NCI-H526 treated with DMSO at 0.1 percent for 48 hours (cell line): ENCODE results near the gene SREK1.
"Not testable (repeated sequence)": the region's sequence is repeated elsewhere in the genome, so short reads cannot be mapped to it uniquely, and the experiment has no call there.

Experiments
- DNase-seq: peaks from one replicate; lab custom pipeline; 2025; lab: John Stamatoyannopoulos, UW

Gene SREK1, protein sequence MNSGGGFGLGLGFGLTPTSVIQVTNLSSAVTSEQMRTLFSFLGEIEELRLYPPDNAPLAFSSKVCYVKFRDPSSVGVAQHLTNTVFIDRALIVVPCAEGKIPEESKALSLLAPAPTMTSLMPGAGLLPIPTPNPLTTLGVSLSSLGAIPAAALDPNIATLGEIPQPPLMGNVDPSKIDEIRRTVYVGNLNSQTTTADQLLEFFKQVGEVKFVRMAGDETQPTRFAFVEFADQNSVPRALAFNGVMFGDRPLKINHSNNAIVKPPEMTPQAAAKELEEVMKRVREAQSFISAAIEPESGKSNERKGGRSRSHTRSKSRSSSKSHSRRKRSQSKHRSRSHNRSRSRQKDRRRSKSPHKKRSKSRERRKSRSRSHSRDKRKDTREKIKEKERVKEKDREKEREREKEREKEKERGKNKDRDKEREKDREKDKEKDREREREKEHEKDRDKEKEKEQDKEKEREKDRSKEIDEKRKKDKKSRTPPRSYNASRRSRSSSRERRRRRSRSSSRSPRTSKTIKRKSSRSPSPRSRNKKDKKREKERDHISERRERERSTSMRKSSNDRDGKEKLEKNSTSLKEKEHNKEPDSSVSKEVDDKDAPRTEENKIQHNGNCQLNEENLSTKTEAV

DNA sequence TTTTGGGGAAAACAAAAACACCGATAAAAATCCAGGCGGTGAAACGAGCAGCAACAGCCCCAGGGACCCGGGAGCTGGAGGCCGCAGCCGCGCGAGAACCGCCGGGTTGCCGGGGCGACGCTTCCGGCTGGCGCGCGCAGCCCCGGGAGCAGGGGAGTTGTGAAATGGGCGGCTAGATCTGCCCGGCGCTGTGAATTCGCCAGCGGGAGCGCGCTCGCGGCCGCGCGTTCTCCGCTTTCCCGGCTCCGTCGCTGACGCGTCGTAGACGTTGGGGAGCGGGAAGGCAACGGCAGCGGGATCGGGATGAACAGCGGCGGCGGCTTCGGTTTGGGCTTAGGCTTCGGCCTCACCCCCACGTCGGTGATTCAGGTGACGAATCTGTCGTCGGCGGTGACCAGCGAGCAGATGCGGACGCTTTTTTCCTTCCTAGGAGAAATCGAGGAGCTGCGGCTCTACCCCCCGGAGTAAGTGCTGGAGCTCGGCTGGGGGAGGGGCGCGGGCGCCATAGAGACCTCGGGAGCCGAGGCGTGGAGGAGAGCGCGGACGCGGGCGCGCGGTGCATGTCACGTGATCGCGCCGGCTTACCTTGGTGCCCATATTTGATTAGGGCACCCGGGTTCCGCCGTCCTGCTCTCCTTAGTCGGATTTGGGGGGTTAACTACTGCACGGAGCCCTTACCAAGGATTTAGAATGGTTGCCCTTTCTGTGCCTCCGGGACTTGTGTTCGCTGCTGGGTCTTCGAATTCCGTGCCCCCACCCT is at the start of gene SREK1:
SREK1 (plus strand) TSS at position 227 of the 760 bp plus-strand sequence; CDS start at position 304, 77 bp downstream.
- peak; percentile 83 for DNase-seq

DNA sequence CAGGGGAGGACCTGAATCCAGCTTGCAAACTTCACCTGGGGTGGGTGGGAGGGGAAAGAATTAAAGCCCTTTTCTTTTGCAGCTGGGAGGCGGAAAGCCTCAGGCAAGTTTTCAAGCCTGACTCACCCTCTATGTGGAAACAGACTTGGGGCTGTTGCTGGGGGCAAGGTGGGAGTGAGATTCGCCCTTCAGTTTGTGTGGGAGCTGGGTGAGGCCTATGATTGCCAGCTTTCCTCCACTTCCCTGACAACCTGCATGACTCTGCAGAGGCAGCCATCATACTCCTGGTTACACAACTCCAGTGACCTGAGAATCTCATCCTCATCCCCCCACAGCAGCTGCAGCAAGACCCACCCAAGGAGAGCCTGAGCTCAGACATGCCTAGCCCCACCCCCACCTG is 43.2 kb upstream of the SREK1 start:
- no peak for DNase-seq

DNA sequence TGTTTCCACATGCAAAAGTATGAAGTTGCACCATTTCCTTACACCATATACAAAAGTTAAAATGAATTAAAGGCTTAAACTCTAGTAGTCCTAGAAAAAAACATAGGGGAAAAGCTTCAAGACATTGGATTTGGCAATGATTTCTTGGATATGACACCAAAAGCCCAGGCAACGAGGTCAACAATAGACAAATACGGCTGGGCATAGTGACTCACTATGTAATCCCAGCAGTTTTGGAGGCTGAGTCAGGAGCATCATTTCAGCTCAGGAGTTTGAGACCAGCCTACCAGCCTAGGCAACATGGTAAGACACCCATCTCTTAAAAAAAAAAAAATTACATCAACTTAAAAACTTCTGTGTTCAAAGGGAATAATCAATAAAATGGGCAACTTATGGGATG is 30.9 kb upstream of the SREK1 start:
- no peak for DNase-seq

DNA sequence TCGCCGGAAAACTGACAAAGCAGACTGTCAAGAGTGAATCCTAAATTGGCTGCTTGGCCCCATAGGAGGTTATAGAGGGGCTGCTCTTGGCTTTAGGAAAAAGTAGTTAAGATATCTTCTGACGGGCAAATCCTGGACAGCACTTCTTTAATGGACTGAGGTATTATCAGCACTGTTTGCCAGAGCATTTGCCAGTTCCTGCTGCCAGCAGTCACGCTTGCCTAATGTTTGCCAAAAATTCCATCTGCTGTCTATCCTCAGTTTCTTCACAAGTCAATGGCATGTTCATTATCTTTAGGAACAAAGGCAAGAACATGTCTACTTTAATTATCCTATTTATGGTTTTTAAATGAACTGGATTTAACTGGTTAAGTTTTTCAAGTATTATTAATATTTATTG is 25.8 kb upstream of the SREK1 start:
- no peak for DNase-seq

DNA sequence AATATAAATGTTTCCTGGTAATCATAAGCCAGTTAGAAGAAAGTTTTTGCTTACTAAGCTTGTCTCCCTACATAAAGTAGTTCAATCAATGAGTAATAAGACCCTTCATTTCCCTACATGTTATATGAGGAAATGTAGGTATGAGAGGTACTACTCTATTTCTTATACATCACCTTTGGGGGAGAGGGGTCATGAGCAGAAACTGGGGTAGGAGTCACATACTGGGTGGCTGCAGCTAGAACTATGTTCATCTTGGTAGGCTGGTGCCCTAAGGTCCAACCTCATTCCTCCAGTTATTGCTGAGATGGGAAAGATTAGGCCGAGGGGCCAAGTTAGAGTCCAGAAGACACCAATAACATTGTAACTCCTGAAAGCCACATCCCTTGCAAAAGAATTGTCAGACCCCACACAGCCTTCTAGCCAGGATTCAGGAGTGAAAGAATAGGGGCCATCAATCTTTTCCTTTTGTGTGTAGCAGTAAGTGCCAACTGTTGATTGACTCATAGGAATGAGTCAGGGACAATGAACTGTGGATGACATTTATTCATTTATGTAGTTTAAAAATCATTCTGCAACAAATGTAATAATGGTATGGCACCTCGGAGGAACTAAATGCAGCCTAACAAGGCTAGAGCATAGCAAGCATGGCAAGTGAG is 21.6 kb upstream of the SREK1 start:
- DNase-seq, result no peak

DNA sequence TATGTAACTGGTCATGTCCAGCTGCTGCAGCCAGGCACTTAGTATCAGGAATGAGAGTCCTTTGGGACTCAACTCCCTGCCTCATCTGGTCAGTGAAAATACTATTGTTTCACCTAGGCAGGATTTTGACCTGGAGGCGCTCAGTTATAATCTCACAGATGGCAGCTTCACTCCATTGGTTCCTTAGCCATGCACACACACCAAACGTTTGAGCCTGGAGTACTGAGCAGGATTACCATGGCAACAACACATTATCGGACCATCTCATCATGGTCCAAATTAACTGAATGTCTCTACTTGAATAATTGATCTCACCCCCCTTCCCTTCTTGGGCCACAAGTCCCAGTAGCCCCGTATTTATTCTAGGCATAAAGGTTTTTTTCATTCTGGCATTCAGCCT is 15.0 kb upstream of the SREK1 start:
- DNase-seq, result no peak

DNA sequence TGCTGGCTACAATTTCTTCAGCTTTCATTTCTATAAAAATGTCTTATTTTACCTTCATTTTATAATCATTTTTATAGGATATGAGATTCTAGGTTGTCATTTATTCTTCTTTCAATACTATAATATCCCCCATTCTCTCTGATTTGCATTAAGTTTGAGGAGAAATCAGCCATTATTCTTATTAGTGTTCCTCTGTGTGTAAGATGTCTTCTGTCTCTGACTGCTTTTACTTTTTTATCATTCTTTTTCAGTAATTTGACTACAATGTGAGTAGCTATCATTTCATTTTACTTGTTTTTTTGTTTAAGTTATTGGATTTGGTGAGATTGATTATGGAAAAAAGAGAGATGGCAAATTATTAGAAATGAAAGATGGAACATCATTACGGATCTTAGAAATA is 13.6 kb upstream of the SREK1 start:
- DNase-seq, result no peak

DNA sequence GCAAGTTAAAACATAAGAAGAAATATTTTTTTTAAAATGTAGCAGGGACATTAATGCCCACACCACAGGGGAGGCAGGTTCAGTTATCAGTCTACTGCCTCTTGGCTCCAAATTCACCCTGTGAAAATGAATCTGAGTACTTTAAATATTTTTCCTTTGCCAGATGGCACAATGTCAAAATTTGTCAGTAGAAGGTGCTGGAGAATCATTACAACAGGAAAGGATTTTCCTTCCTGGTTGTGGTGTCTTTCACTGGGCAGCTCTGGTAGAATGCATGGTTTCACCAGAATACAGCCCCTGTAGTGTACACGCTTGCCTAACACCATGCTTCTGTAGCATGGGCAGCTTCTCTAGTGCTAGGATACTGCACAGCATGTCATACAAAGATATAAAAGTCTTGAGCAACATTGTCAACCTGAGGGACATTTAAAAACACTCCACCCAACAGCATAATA is 9.7 kb upstream of the SREK1 start:
- no peak for DNase-seq

DNA sequence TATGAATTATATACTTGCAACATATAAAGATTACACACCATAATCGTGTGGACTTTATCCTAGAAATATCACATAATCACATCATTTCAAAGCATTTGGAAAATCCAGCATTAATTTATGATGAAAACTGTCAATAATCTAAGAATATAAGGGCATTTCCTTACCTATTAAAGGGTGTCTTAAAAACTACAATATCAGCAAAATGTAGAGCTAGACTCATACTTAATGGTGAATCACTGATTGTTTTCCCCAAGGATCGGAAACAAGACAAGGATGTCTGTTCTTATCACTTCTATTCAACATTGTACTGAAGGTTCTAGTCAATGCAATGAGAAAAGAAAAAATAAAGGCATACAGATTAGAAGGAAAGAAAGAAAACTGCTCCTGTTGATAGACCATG is 8.0 kb upstream of the SREK1 start:
- DNase-seq, result no peak

DNA sequence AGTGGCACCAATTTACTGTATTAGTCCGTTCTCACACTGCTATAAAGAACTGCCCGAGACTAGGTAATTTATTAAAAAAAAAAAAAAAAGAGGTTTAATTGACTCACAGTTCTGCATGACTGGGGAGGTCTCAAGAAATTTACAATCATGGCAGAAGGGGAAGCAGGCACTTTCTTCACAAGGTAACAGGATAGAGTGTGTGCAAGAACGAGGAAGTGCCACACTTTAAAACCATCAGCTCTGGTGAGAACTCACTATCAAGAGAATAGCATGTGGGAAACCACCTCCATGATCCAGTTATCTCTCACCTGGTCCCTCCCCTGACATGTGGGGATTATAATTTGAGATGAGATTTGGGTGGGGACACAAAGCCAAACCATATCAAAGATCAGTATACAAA is 7.2 kb upstream of the SREK1 start:
- DNase-seq, result not testable (repeated sequence)

DNA sequence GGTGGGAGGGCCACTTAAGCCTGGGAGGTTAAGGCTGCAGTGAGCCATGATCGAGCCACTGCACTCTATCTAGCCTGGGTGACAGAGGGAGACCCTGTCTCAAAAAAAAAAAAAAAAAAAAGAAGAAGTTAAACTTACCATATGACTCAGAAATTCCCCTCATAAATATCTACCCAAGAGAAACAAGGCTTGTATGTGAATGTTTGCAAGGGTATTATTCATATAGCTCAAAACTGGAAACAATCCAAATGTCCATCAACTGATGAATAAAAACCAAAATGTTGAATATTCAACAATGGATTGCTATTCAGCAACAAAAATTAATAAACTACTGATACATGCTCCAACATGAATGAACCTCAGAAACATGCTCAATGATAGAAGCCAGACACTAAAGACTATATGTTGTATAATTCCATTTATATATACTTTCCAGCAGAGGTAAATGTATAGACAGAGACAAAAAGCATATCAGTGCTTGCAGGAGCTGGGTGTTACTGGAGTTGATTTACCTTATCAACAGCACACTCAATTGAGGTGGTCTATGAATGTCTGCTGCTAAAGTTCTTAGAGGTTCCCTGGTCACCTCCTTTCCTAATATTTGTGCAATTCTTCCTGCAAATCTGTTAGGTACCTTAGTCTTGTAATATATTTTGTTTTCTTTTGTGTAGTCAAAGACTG is 5.3 kb upstream of the SREK1 start:
- DNase-seq, result no peak

DNA sequence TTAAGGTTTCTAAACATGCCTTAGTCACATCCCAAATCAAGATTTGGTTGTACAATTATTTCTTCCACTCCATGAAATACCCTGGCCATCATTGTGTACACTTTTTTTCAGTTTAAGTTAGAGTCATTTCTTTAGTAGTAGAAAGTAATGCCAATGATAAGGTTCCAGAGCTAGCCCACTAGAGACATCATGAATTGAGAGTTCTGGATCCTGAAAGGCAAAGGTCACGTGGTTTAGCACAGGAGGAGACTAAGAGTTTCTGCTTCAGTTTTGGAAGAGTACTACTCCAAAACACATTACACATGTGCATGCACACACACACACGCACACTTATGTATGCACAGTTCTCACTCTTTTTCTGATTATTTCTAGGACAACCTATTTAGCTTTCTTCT is 4.8 kb upstream of the SREK1 start:
- DNase-seq, result no peak

DNA sequence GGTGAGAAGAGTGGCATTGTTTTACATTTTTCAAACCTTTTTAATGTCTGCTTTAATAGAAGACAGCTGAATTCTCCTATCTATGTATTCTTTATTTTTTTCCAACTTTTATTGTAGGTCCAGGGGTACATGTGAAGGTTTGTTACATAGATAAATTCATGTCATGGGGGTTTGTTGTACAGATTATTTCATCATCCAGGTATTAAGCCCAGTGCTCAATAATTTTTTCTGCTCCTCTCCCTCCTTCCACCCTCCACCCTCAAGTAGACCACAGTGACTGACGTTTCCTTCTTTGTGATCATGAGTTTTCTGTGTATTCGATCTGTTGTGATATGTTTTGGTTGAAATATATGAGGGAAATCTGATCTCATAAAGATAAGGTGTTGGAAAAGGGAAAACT is 1.7 kb upstream of the SREK1 start:
- no peak for DNase-seq

DNA sequence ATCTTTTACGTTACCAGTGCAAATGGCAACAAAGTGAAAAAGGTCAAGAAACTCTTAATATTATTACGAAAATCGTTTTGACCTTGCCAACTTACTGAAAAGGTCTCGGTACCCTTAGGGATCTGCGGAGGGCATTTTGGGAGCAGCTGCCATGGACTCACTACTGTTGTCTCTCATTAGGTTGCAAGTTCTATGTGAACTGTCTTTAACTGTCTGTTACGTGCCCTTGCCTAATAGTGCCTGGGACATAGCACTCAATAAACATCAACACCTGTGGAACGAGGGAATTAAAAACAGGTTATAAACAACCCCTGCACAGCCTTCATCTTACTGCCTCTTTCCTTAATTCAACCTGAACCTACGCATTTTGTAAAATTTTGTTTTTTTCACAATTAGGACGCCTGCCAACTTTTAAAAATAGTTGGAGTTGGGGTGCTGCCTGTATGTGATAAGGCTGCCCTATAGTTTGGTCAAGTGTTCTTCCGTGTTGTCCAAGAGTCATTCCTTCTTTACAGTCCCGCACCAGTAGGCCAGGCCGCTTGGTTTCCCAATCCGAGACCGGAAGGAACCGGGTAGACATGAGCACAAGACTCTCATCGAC is 527 bp upstream of the SREK1 start:
- no peak for DNase-seq

DNA sequence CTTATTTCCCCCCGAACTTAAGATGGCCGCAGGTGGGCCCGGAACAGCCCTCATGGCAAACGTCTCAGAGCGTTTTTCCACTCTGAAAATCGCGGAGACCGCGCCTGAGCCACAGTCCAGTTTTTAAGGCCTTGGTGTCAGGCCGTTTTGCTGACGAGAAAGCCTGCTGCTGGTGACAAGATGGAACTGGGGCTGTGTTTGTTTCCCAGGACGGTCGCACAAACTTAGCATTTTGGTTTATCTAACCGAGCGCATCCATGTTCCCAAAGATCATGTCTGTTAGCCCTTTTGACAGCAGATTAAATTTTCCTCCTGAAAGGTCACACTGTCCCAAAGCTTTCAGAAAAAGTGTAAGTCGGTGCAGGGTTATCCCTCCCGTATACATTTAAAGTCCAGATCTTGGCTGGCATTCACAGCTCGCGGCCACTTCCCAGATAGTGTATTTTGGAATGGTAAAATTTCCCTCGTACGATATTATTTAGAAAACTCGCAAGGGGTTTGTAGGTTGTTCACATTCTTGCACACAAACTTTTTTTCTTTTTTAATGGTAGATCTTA is 812 bp downstream of the SREK1 start:
- DNase-seq, result no peak

DNA sequence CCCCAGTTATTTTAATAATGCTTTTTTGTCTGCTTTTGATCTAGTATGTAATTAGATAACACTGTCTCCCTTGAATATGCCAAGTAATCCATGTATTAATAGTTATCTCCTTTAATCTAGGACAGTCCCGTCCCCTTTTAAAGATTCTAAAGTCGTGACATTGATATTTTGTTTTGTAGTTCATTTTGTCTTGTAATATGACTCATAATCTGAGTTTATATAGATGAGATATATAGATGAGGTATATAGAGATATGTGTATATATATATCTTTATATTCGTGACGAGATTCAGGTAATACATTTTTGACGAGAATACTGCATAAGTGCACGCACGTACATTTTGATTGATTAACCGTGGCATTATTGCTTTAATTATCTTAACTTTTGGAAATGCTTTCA is 1.6 kb downstream of the SREK1 start:
- no peak for DNase-seq

DNA sequence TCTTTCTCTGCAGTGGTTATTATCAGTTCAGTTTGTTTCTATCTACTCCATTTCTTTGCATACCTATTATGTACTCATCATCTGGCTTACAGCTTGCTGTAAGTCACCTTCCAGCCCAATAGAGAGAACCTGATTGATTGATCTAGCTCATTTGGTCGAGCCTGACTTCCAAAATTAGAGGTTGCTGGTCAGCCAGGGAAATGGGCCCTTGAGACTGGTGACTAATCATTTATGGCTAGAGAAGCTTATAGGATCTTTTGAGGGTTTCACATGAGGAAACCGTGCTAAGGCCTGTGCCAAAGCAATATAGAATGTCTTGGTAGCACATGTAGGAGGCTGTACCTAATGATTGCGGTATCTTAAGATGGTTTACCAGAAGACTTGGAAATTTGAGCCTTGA is 5.8 kb downstream of the SREK1 start:
- no peak for DNase-seq

DNA sequence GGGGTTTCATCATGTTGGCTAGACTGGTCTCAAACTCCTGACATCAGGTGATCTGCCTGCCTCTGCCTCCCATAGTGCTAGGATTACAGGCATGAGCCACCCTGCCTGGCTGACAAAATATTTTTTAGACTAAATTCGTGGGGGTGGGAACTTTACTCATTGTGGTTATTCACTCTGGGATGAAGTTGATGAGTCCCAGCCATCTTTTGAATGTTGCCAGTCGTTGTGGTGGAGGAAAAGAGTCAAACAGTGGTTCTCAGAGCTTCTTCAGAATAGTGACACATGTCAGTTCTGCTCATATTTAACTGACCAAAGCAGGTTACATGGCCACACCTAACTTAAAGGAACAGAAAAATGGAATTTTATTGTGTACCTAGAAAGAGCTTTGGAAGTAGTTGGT is 6.9 kb downstream of the SREK1 start:
- DNase-seq, result no peak

DNA sequence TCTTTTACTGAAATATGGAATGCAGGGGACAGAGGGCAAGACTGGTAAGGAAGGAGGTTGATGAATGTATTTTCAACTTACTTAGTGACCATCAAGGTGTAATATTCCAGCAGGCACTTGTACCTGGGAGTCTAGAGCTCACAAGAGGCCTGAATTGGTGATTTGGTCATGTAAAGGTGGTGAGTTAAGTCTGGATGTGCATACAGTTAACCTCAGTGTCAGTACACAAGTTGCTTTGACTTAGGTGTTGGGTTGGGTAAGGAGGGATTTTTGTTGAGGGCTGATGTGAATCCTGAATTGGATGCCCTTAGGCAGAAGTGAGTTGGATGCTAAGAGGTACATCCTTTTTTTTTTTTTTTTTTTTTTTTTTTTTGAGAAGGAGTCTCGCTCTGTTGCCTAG is 7.4 kb downstream of the SREK1 start:
- DNase-seq, result no peak

DNA sequence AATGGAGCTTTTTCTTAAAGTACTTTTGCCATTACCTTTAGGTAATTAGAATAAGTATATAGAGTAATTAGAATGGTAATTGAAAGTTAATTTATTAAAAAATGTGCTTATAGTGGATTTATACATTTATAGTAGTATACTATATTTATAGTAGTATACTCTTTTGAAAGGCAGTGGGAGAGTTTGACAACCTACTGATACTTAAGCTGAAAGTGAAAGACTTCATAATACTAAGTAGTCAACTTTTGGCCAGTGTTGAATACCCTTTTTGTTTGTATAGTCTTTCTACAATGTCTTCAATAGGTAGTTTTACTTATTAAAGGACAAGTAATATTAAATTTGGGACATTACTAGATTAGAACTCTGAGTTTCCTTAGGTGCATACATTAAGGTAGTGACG is 12.9 kb downstream of the SREK1 start:
- no peak for DNase-seq

DNA sequence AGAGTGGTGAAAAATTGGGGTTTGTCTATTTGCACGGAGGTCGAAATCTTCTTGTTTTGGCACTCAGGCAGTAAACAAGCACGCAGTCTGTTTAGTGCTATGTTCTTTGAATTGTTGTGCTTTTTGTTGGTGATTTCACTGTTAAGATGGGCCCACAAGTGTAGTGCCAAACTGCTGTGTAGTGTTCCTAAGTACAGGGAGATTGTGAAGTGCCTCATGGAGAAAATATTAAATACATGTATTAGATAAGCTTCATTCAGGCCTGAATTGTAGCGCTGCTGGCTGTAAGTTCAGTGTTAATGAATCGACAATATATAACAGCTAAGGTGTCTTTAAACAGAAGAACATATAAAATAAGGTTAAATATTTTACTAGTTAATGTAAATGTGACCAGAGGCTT is 17.3 kb downstream of the SREK1 start:
- no peak for DNase-seq
